Mucosa of stomach (tissue), 1 donor: ENCODE measurements around the gene TIPARP.
A peak's percentile ranks its signal among the peaks of the same experiment; 100 is the strongest.

ENCODE experiments used
- H3K27me3 ChIP-seq: one replicate; pipeline ENCODE4 v1.7.0; 2013; ENCODE audit warnings: mild to moderate bottlenecking, low read length; ENCODE audit not compliant: control insufficient read depth, insufficient read depth
- H3K36me3 ChIP-seq: one replicate; pipeline ENCODE4 v1.7.0; 2013; ENCODE audit warnings: low read length; ENCODE audit not compliant: control insufficient read depth, insufficient read depth
- H3K4me1 ChIP-seq: one replicate; pipeline ENCODE4 v1.7.0; 2013; ENCODE audit warnings: mild to moderate bottlenecking, low read length; ENCODE audit not compliant: control insufficient read depth, insufficient read depth
- H3K4me3 ChIP-seq: one replicate; pipeline ENCODE4 v1.7.0; 2013; ENCODE audit warnings: low read length
- H3K9ac ChIP-seq: one replicate; pipeline ENCODE4 v1.7.0; 2013; ENCODE audit warnings: mild to moderate bottlenecking, low read length, moderate library complexity
- H3K9me3 ChIP-seq: one replicate; pipeline ENCODE4 v1.7.0; 2013; ENCODE audit warnings: mild to moderate bottlenecking, low read length, moderate library complexity; ENCODE audit not compliant: control insufficient read depth
- donor health status: Pancreatic carcinoma.

The TIPARP gene, protein sequence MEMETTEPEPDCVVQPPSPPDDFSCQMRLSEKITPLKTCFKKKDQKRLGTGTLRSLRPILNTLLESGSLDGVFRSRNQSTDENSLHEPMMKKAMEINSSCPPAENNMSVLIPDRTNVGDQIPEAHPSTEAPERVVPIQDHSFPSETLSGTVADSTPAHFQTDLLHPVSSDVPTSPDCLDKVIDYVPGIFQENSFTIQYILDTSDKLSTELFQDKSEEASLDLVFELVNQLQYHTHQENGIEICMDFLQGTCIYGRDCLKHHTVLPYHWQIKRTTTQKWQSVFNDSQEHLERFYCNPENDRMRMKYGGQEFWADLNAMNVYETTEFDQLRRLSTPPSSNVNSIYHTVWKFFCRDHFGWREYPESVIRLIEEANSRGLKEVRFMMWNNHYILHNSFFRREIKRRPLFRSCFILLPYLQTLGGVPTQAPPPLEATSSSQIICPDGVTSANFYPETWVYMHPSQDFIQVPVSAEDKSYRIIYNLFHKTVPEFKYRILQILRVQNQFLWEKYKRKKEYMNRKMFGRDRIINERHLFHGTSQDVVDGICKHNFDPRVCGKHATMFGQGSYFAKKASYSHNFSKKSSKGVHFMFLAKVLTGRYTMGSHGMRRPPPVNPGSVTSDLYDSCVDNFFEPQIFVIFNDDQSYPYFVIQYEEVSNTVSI

DNA sequence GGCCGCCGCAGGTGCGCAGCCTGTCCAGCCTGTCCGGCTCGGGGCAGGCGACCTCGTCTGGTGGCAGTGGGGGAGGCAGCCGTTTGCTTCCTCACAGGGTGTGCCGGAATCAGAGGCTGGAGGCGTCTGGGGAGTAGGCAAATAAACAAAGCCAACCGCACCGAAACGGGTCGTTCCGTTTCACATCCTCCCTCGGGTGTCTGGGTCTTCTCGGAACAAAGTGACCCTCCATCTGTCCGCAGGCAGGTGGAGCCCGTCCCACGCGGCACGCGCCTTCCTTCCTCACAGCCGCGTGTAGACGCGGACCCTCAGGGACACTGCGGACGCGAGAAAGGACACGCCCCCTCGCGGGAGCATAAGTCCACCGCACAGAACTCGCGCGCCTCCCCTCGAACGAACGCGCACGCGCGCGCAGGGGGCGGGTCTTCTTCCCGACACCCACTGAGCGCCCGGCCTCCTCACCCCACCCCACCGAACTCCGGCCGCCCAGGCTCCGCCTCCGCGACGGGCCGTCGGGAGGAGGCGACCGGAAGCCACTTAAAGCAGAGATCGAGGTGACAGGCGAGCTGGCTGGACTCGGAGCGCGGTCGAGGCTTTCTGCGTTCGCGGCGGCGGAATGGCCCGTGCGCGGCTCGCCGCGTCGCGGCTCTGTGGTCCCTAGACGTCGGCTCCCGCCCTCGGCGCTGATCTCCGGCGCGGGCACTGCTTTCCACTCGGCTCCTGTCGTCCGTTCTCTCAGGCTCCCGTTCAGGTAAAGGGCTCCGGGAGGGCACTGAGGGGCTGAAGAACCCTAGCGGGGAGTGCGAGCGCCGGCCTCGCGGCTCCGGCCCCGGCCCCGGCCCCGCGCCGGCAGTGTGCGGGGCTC lies at the start of gene TIPARP:
Gene TIPARP (plus strand): TSS at position 545 of the 865 bp plus-strand sequence. CDS start 3,108 bp downstream, outside the sequence.
- Histone ChIP-seq H3K9me3 (no peaks in the 10 kb centered on the region), H3K9ac (peak within 1 kb of the TSS; percentile 89), H3K4me1 (no peaks in the 10 kb centered on the region), H3K4me3 (peak within 1 kb of the TSS; percentile 68), H3K36me3 (peaks cover 6% of the 10 kb centered on the region), H3K27me3 (no peaks in the 10 kb centered on the region)

- Histone ChIP-seq H3K36me3 (no peaks in the 10 kb centered on the region), H3K9me3 (no peaks in the 10 kb centered on the region), H3K4me3 (no peak overlapping the region), H3K4me1 (peaks cover 20% of the 10 kb centered on the region), H3K9ac (no peak overlapping the region), H3K27me3 (no peaks in the 10 kb centered on the region)
Measured at GRCh38 chr3:156626104-156626503, 48.3 kb upstream of the TIPARP start.

GRCh38 chr3:156627946-156628569 lies 46.3 kb upstream of the TIPARP start:
- H3K9ac ChIP-seq, result no peak overlapping the region
- no peaks in the 10 kb centered on the region for H3K9me3 ChIP-seq
- no peak overlapping the region for H3K4me3 ChIP-seq
- H3K27me3 ChIP-seq, result no peaks in the 10 kb centered on the region
- peaks cover 20% of the 10 kb centered on the region for H3K4me1 ChIP-seq
- no peaks in the 10 kb centered on the region for H3K36me3 ChIP-seq

GRCh38 chr3:156628836-156629618 lies 45.4 kb upstream of the TIPARP start:
- Histone ChIP-seq H3K4me1 (peaks cover 20% of the 10 kb centered on the region), H3K36me3 (no peaks in the 10 kb centered on the region), H3K27me3 (no peaks in the 10 kb centered on the region), H3K9me3 (no peaks in the 10 kb centered on the region), H3K4me3 (no peak overlapping the region), H3K9ac (no peak overlapping the region)

GRCh38 chr3:156630081-156630772 lies 44.2 kb upstream of the TIPARP start:
- no peak overlapping the region for H3K4me3 ChIP-seq
- no peaks in the 10 kb centered on the region for H3K36me3 ChIP-seq
- no peak overlapping the region for H3K9ac ChIP-seq
- H3K4me1 ChIP-seq, result peaks cover 20% of the 10 kb centered on the region
- no peaks in the 10 kb centered on the region for H3K27me3 ChIP-seq
- H3K9me3 ChIP-seq, result no peaks in the 10 kb centered on the region

DNA sequence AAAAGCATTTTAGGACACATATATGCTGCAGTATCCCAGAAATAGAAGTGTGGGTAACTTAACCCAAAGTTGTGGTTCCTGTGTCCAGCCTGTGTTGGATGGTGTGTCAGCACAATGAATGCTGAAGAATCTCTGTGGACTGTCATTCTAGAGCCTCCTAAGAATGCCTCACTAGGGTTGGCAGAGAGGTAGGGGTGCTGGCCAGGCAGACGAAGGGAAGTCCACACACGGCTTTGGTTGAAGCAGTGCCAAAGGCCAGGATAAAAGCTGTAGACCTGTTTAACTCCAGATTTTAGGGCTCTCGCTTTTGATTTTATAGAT lies 43.7 kb upstream of the TIPARP start:
- Histone ChIP-seq H3K4me1 (peaks cover 20% of the 10 kb centered on the region), H3K4me3 (no peak overlapping the region), H3K9me3 (no peaks in the 10 kb centered on the region), H3K36me3 (no peaks in the 10 kb centered on the region), H3K9ac (no peak overlapping the region), H3K27me3 (no peaks in the 10 kb centered on the region)

DNA sequence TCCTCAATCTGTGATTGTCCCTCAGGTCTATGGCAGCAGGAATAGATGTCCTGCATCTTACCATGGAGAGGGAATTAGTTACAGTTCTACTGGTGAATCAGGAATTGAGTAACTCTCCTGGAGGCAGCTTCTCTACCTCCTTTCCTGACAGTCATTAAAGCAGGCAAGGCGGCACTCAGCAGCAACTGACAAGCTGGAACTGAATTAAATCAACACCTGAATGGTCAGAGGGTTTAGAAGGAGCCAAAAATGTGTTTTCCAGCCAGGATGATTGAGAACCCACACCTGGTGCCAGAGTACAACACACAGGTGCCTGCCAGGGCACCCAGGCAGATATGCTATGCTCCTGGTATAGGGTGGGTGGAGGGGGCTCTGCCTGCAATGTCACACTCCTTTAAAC lies 43.1 kb upstream of the TIPARP start:
- no peaks in the 10 kb centered on the region for H3K9me3 ChIP-seq
- H3K9ac ChIP-seq, result no peak overlapping the region
- H3K4me3 ChIP-seq, result no peak overlapping the region
- no peaks in the 10 kb centered on the region for H3K27me3 ChIP-seq
- peaks cover 20% of the 10 kb centered on the region for H3K4me1 ChIP-seq
- H3K36me3 ChIP-seq, result no peaks in the 10 kb centered on the region

DNA sequence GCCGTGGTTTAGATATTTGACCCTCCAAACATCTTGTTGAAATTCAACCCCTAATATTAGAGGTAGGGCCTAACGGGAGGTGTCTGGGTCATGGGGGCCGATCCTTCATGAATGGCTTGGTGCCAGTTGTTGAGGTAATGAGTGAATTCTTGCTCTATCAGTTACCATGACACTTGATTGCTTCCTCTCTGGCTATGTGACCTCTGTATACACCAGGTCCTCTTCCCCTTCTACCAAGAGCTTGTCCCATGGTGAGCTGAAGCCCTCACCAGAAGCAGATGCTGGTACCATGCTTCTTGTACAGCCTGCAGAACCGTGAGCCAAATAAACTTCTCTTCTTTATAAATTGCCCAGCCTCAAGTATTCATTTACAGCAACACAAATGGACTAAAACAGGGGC lies 41.8 kb upstream of the TIPARP start:
- H3K4me3 ChIP-seq, result no peak overlapping the region
- no peaks in the 10 kb centered on the region for H3K36me3 ChIP-seq
- no peaks in the 10 kb centered on the region for H3K27me3 ChIP-seq
- no peak overlapping the region for H3K9ac ChIP-seq
- H3K9me3 ChIP-seq, result no peaks in the 10 kb centered on the region
- peaks cover 20% of the 10 kb centered on the region for H3K4me1 ChIP-seq

DNA sequence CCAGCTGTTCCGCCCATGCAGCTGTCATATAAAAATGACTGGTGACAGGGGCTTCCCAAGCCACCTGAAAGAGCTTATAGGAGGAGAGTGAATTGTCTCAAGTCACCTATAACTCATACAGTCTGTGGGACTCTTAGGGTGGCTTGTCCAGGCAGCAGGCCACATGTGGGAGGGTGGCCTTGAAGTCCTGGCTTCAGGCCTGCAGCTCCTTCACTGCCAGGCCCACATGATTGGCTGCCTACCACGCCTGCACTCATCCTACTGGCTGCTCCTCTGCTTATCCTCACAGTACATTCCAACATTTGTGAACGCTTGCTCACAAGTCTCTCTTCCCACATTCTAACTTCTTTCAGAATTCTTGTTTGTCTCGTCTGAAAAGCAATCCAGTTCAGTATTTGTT lies 41.1 kb upstream of the TIPARP start:
- H3K36me3 ChIP-seq, result no peaks in the 10 kb centered on the region
- no peaks in the 10 kb centered on the region for H3K9me3 ChIP-seq
- peaks cover 18% of the 10 kb centered on the region for H3K4me1 ChIP-seq
- H3K27me3 ChIP-seq, result no peaks in the 10 kb centered on the region
- H3K9ac ChIP-seq, result no peak overlapping the region
- no peak overlapping the region for H3K4me3 ChIP-seq

DNA sequence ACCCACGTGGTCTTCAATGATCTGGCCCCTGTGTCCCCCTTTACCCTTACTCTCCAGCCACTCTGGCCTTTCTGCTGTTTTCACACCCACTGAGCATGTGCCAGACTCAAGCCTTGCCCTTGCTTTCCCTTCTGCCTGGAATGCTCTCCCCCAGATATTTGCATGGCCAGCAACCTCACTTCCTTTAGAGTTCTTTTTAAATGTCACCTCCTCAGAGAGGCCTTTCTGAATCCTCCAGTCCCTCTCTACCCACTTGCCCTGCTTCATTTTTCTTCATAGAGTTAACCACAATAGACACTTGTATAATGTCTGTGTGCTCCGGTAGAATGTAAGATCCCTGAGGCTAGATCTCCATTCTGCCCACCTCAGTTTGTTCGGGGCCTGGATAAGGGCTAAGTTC lies 39.4 kb upstream of the TIPARP start:
- Histone ChIP-seq H3K27me3 (no peaks in the 10 kb centered on the region), H3K4me3 (no peak overlapping the region), H3K4me1 (peaks cover 1% of the 10 kb centered on the region), H3K36me3 (no peaks in the 10 kb centered on the region), H3K9me3 (no peaks in the 10 kb centered on the region), H3K9ac (no peak overlapping the region)

DNA sequence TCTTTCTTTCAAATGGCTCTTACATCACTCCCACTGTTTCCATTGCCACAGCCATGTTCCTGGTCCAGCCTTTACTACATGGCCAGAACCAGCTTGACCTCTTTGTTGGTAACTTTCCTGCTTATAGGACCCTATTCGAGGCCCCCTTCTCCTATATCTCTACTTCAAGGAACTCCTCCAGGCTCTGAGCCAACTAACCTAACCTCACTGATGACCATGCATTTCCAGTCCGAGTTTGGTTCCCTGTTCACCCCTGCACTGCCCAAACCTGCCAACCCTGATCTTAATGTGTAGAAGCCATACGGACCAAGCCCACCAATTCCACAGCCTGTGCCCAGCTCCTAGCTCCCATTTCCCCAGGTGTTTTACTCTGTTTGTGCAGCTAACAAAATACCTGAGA lies 38.4 kb upstream of the TIPARP start:
- Histone ChIP-seq H3K9ac (no peak overlapping the region), H3K27me3 (no peaks in the 10 kb centered on the region), H3K9me3 (no peaks in the 10 kb centered on the region), H3K4me3 (no peak overlapping the region), H3K36me3 (no peaks in the 10 kb centered on the region), H3K4me1 (no peaks in the 10 kb centered on the region)
